Measurements from ENCODE around the gene FLVCR1. TPM values are rescaled to one million over a fixed set of nuclear protein-coding genes. Genes with fewer than 3 reads are reported as not detected.

The FLVCR1 gene
- total and polyA plus RNA-seq, 2 donors (not counting 3 experiments of a cell fraction or from before 2014, with no cell fraction given): 3.2 to 11.9 TPM

DNA sequence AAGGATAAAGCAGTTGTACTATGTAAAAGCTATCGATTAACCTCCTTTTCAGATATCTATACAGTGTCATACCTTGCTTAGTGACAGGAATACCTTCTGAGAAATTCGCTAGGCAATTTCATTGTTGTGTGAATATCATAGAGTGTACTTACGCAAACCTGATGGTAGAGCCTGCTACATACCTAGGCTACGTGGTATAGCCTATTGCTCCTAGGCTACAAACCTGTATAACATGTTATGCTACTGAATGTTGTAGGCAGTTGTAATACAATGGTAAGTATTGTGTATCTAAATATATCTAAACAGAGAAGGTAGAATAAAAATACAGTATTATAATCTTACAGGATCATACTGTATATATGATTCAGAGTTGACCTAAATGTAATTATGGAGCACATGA is 26.5 kb downstream of the FLVCR1 start:
- intact Hi-C loops (cut with micrococcal nuclease): no loop called here
- dilution Hi-C loops (cut with MboI; ENCODE audit: extremely low pct_ligation_motif_present, low sequenced_read_pairs): no loop called here
- no peak for TF ChIP-seq FOS (IDR thresholded peaks at IDR 0.05; ENCODE audit: borderline replicate concordance, insufficient read depth, low read length)
- no peaks in the 10 kb centered on the region for H3K9me3 ChIP-seq (replicated peaks; ENCODE audit: control insufficient read depth, insufficient read depth, low read length)
- no peak overlapping the region for H3K27ac ChIP-seq (ENCODE audit: insufficient read depth, low read depth, low read length)
- H3K4me1 ChIP-seq (ENCODE audit: control insufficient read depth, extremely low read depth, insufficient read depth, low read length): no peaks in the 10 kb centered on the region
- H3K27me3 ChIP-seq (ENCODE audit: control insufficient read depth in 2 of 2, insufficient read depth in 2 of 2, low read length in 2 of 2): no peaks in the 10 kb centered on the region
- BruUV-seq (replicated peaks): no TSS peak
- no peaks in the 10 kb centered on the region for H3K9me1 ChIP-seq (replicated peaks; ENCODE audit: control insufficient read depth, extremely low read depth, insufficient read depth, low read length)
- no peaks in the 10 kb centered on the region for H3K79me2 ChIP-seq (ENCODE audit: control insufficient read depth, insufficient read depth, low read length)
- ChIA-PET CTCF (no interaction called here), POLR2A (no interaction called here)
- no peak overlapping the region for H2AFZ ChIP-seq (ENCODE audit: low read depth, low read length)
- no peaks in the 10 kb centered on the region for H4K20me1 ChIP-seq (replicated peaks; ENCODE audit: control insufficient read depth, extremely low read depth, insufficient read depth, low read length)
- FAIRE-seq (no peak), DNase-seq (ENCODE audit: low read depth, low spot score) (no peak)
- H3K9ac ChIP-seq (replicated peaks; ENCODE audit: extremely low read depth, insufficient read depth, low read length): no peak overlapping the region
- no peak overlapping the region for H3K4me2 ChIP-seq (ENCODE audit: insufficient read depth, low read length)
- H3K4me3 ChIP-seq (replicated peaks in 1 of 3; ENCODE audit: insufficient read depth in 1 of 3, low read depth in 1 of 3, low read length in 3 of 3): no peak overlapping the region
- H3K36me3 ChIP-seq (ENCODE audit: control insufficient read depth in 2 of 2, extremely low read depth in 1 of 2, insufficient read depth in 2 of 2, low read length in 2 of 2): peaks cover under 1 to 2% of the 10 kb centered on the region in 2 experiments

DNA sequence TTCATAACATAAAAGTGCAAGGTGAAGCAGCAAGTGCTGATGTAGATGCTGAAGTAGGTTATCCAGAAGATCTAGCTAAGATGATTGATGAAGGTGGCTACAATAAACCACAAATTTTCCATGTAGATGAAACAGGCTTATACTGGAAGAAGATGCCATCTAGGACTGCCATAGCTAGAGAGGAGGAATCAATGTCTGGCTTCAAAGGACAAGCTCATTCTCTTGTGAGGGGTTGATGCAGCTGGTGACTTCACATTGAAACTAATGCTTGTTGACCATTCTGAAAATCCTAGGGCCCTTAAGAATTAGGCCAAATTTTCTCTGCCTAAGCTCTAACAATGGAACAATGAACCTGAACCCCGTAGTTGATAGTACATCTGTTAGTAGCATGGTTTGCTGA is 34.0 kb downstream of the FLVCR1 start:
- Histone ChIP-seq H3K9me3 (replicated peaks; ENCODE audit: control insufficient read depth, insufficient read depth, low read length) (no peaks in the 10 kb centered on the region), H3K79me2 (ENCODE audit: control insufficient read depth, insufficient read depth, low read length) (no peaks in the 10 kb centered on the region), H3K27me3 (ENCODE audit: control insufficient read depth in 2 of 2, insufficient read depth in 2 of 2, low read length in 2 of 2) (no peaks in the 10 kb centered on the region), H3K4me3 (replicated peaks in 1 of 3; ENCODE audit: insufficient read depth in 1 of 3, low read depth in 1 of 3, low read length in 3 of 3) (no peak overlapping the region), H3K4me2 (ENCODE audit: insufficient read depth, low read length) (no peak overlapping the region), H3K9ac (replicated peaks; ENCODE audit: extremely low read depth, insufficient read depth, low read length) (no peak overlapping the region), H3K36me3 (ENCODE audit: control insufficient read depth in 2 of 2, extremely low read depth in 1 of 2, insufficient read depth in 2 of 2, low read length in 2 of 2) (peaks cover 4 to 11% of the 10 kb centered on the region in 2 experiments), H3K4me1 (ENCODE audit: control insufficient read depth, extremely low read depth, insufficient read depth, low read length) (no peaks in the 10 kb centered on the region), H3K9me1 (replicated peaks; ENCODE audit: control insufficient read depth, extremely low read depth, insufficient read depth, low read length) (no peaks in the 10 kb centered on the region), H3K27ac (ENCODE audit: insufficient read depth, low read depth, low read length) (no peak overlapping the region), H4K20me1 (replicated peaks; ENCODE audit: control insufficient read depth, extremely low read depth, insufficient read depth, low read length) (no peaks in the 10 kb centered on the region), H2AFZ (ENCODE audit: low read depth, low read length) (no peak overlapping the region)
- dilution Hi-C loops (cut with MboI; ENCODE audit: extremely low pct_ligation_motif_present, low sequenced_read_pairs) (no loop called here), intact Hi-C loops (cut with micrococcal nuclease) (no loop called here)
- no peak for DNase-seq (ENCODE audit: low read depth, low spot score)
- no peak for FAIRE-seq
- ChIA-PET POLR2A (no interaction called here), CTCF (interaction anchor here (0.6 to 1.5 kb wide), 4 partner anchors 11 to 77 kb away, joined by 3 to 4 read pairs (median 3); partner anchors contain the start of gene FLVCR1)
- no TSS peak for BruUV-seq (replicated peaks)
- no peak for TF ChIP-seq POLR2AphosphoS5 (IDR thresholded peaks at IDR 0.05; ENCODE audit: insufficient read depth, low read depth, low read length)
- TF ChIP-seq, protein P1, sequence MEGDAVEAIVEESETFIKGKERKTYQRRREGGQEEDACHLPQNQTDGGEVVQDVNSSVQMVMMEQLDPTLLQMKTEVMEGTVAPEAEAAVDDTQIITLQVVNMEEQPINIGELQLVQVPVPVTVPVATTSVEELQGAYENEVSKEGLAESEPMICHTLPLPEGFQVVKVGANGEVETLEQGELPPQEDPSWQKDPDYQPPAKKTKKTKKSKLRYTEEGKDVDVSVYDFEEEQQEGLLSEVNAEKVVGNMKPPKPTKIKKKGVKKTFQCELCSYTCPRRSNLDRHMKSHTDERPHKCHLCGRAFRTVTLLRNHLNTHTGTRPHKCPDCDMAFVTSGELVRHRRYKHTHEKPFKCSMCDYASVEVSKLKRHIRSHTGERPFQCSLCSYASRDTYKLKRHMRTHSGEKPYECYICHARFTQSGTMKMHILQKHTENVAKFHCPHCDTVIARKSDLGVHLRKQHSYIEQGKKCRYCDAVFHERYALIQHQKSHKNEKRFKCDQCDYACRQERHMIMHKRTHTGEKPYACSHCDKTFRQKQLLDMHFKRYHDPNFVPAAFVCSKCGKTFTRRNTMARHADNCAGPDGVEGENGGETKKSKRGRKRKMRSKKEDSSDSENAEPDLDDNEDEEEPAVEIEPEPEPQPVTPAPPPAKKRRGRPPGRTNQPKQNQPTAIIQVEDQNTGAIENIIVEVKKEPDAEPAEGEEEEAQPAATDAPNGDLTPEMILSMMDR (IDR thresholded peaks at IDR 0.05; ENCODE audit: extremely low read depth in 1 of 2, insufficient read depth in 1 of 2, low read depth in 1 of 2, low read length in 2 of 2): no peak
- TF ChIP-seq, protein P2, sequence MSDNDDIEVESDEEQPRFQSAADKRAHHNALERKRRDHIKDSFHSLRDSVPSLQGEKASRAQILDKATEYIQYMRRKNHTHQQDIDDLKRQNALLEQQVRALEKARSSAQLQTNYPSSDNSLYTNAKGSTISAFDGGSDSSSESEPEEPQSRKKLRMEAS (IDR thresholded peaks at IDR 0.05; ENCODE audit: insufficient read depth, insufficient read length): no peak
- no peak for TF ChIP-seq MYC (IDR thresholded peaks at IDR 0.05; ENCODE audit: low read depth, low read length)
- TF ChIP-seq EZH2 (IDR thresholded peaks at IDR 0.05; ENCODE audit: borderline replicate concordance, low read depth, low read length, severe bottlenecking): no peak
- TF ChIP-seq POLR2A (IDR thresholded peaks at IDR 0.05; ENCODE audit: low read depth, low read length): no peak
- no peak for TF ChIP-seq GATA2 (IDR thresholded peaks at IDR 0.05; ENCODE audit: insufficient read depth, insufficient read length, low read depth, low read length)
- no peak for TF ChIP-seq JUN (IDR thresholded peaks at IDR 0.05; ENCODE audit: borderline replicate concordance, insufficient read depth, insufficient read length, low read depth)
- TF ChIP-seq FOS (IDR thresholded peaks at IDR 0.05; ENCODE audit: borderline replicate concordance, insufficient read depth, low read length): no peak
